Measurements from ENCODE around the gene CST4.

Gene CST4

GRCh38 chr20:23658336-23658735, 30.5 kb downstream of the CST4 start:
- no peak for FAIRE-seq
- TF ChIP-seq CTCF (IDR thresholded peaks at IDR 0.05; ENCODE audit: insufficient read depth, missing control alignments) = no peak
- no peak for DNase-seq (ENCODE audit: insufficient read length, low spot score)

GRCh38 chr20:23657202-23657601, 31.6 kb downstream of the CST4 start:
- FAIRE-seq = no peak
- DNase-seq (ENCODE audit: insufficient read length, low spot score) = no peak
- TF ChIP-seq CTCF (IDR thresholded peaks at IDR 0.05; ENCODE audit: insufficient read depth, missing control alignments) = no peak

- TF ChIP-seq CTCF (IDR thresholded peaks at IDR 0.05; ENCODE audit: insufficient read depth, missing control alignments) = no peak
- FAIRE-seq (no peak), DNase-seq (ENCODE audit: insufficient read length, low spot score) (no peak)
Measured at GRCh38 chr20:23656372-23656771, 32.5 kb downstream of the CST4 start.

GRCh38 chr20:23655491-23656211, 33.2 kb downstream of the CST4 start:
- DNase-seq (ENCODE audit: insufficient read length, low spot score) = no peak
- no peak for FAIRE-seq
- no peak for TF ChIP-seq CTCF (IDR thresholded peaks at IDR 0.05; ENCODE audit: insufficient read depth, missing control alignments)

- TF ChIP-seq CTCF (IDR thresholded peaks at IDR 0.05; ENCODE audit: insufficient read depth, missing control alignments) = no peak
- FAIRE-seq (no peak), DNase-seq (ENCODE audit: insufficient read length, low spot score) (no peak)
Measured at GRCh38 chr20:23654717-23655116, 34.1 kb downstream of the CST4 start.

GRCh38 chr20:23654000-23654399, 34.8 kb downstream of the CST4 start:
- no peak for FAIRE-seq
- DNase-seq (ENCODE audit: insufficient read length, low spot score) = no peak
- no peak for TF ChIP-seq CTCF (IDR thresholded peaks at IDR 0.05; ENCODE audit: insufficient read depth, missing control alignments)

- no peak for TF ChIP-seq CTCF (IDR thresholded peaks at IDR 0.05; ENCODE audit: insufficient read depth, missing control alignments)
- FAIRE-seq (no peak), DNase-seq (ENCODE audit: insufficient read length, low spot score) (no peak)
Measured at GRCh38 chr20:23653400-23653938, 35.4 kb downstream of the CST4 start.

All from D721Med (cell line).